IMR-90 (cell line): Measurements from ENCODE around the gene HOATZ.

ENCODE experiments used
- BHLHE40 ChIP-seq: fragments of 150-350 bp; IDR thresholded peaks from 2 replicates; pipeline ENCODE4 v1.6.1; 2016; ENCODE audit warnings: mild to moderate bottlenecking, low read depth, low read length
- CTCF ChIP-seq: conservative IDR thresholded peaks from 2 replicates; pipeline ENCODE4 v1.5.1; 2012; ENCODE audit warnings: mild to moderate bottlenecking, low read depth, low read length, improper control_type of control experiment
- POLR2A ChIP-seq: IDR thresholded peaks from 2 replicates; pipeline ENCODE4 v1.6.1; 2012; ENCODE audit warnings: mild to moderate bottlenecking, low read depth, low read length
- RAD21 ChIP-seq: IDR thresholded peaks from 2 replicates; pipeline ENCODE4 v1.6.1; 2012; ENCODE audit warnings: low read length, improper control_type of control experiment
- RCOR1 ChIP-seq: IDR thresholded peaks from 2 replicates; pipeline ENCODE4 v1.6.1; 2012; ENCODE audit warnings: mild to moderate bottlenecking, low read length, improper control_type of control experiment; ENCODE audit not compliant: insufficient replicate concordance
- RFX5 ChIP-seq: IDR thresholded peaks from 2 replicates; pipeline ENCODE4 v1.8.0; 2012; ENCODE audit warnings: low read depth, mild to moderate bottlenecking, low read length, moderate library complexity

GRCh38 chr11:111565114-111565720 lies 50.6 kb downstream of the HOATZ start:
- TF ChIP-seq CTCF (peak; percentile 92), POLR2A (peak; percentile 28; the same call in 1 of the 2 replicates), BHLHE40 (no peak), RFX5 (no peak), RAD21 (peak; percentile 89), RCOR1 (no peak)
